NCI-H128 (cell line): ENCODE measurements around the gene LONRF2.
"Not testable (repeated sequence)": the region's sequence is repeated elsewhere in the genome, so short reads cannot be mapped to it uniquely, and the experiment has no call there.

ENCODE experiments used
- DNase-seq: peaks from one replicate; lab custom pipeline; 2025; ENCODE audit not compliant: unreplicated experiment; lab: John Stamatoyannopoulos, UW

LONRF2 gene

GRCh38 chr2:100321866-100322820 is at the start of gene LONRF2:
TSS of gene LONRF2 (minus strand) at chr2:100322501. CDS start at chr2:100322093, 408 bp downstream.
- DNase-seq: peak; percentile 57

GRCh38 chr2:100367163-100367562 is 44.9 kb upstream of the LONRF2 start:
- no peak for DNase-seq

GRCh38 chr2:100365434-100365833 is 43.1 kb upstream of the LONRF2 start:
- DNase-seq: peak; percentile 85

GRCh38 chr2:100362269-100362668 is 40.0 kb upstream of the LONRF2 start:
- DNase-seq: not testable (repeated sequence)

- no peak for DNase-seq
These were observed 37.3 kb upstream of the LONRF2 start for GRCh38 chr2:100359576-100359975.

- no peak for DNase-seq
These were observed 36.3 kb upstream of the LONRF2 start for GRCh38 chr2:100358554-100358953.

GRCh38 chr2:100352521-100352920 is 30.2 kb upstream of the LONRF2 start:
- no peak for DNase-seq

- peak; percentile 22 for DNase-seq
These were observed 28.4 kb upstream of the LONRF2 start for GRCh38 chr2:100350661-100351185.

- DNase-seq: not testable (repeated sequence)
These were observed 22.8 kb upstream of the LONRF2 start for GRCh38 chr2:100345144-100345543.

- no peak for DNase-seq
These were observed 22.1 kb upstream of the LONRF2 start for GRCh38 chr2:100344433-100344832.

GRCh38 chr2:100342466-100342865 is 20.2 kb upstream of the LONRF2 start:
- DNase-seq: not testable (repeated sequence)

GRCh38 chr2:100339823-100340222 is 17.5 kb upstream of the LONRF2 start:
- DNase-seq: no peak

- no peak for DNase-seq
These were observed 12.6 kb upstream of the LONRF2 start for GRCh38 chr2:100334929-100335328.

- DNase-seq: no peak
These were observed 5.4 kb upstream of the LONRF2 start for GRCh38 chr2:100327742-100328141.

GRCh38 chr2:100321179-100321865 is 979 bp downstream of the LONRF2 start:
- peak; percentile 44 for DNase-seq

GRCh38 chr2:100320547-100321178 is 1.6 kb downstream of the LONRF2 start:
- peak; percentile 26 for DNase-seq

GRCh38 chr2:100317634-100318033 is 4.7 kb downstream of the LONRF2 start:
- DNase-seq: no peak

GRCh38 chr2:100309973-100310719 is 12.2 kb downstream of the LONRF2 start:
- no peak for DNase-seq

GRCh38 chr2:100309311-100309710 is 13.0 kb downstream of the LONRF2 start:
- no peak for DNase-seq

- no peak for DNase-seq
These were observed 18.6 kb downstream of the LONRF2 start for GRCh38 chr2:100303744-100304143.

- no peak for DNase-seq
These were observed 19.8 kb downstream of the LONRF2 start for GRCh38 chr2:100302585-100302892.
